GM23338 (cell line): Measurements from ENCODE around the gene TRPM7. TPM values are rescaled to one million over a fixed set of nuclear protein-coding genes. Genes with fewer than 3 reads are reported as not detected.

Source experiments
- ATAC-seq: fragments of 200-7000 bp; cut with Tn5 transposase; 3 replicates; pipeline ENCODE4 v1.9.1; 2020
- DNase-seq: peaks from one replicate; pipeline ENCODE4 v3.0.0-alpha.2; 2015; ENCODE audit warnings: low spot score
- H2AFZ ChIP-seq: fragments of 200-600 bp; sonication (generic); 2 replicates; pipeline ENCODE4 v1.8.0; 2016; ENCODE audit warnings: antibody characterized with exemption, mild to moderate bottlenecking, moderate library complexity
- H3F3A ChIP-seq: fragments of 200-600 bp; sonication (generic); replicated peaks from 2 replicates; pipeline ENCODE4 v1.8.0; 2017; ENCODE audit warnings: antibody characterized with exemption, mixed run types, low read depth
- H3K27ac ChIP-seq: fragments of 200-600 bp; sonication (generic); 2 replicates; pipeline ENCODE4 v1.6.1; 2016; ENCODE audit warnings: low read depth
- H3K27me3 ChIP-seq: fragments of 200-600 bp; sonication (generic); 2 replicates; pipeline ENCODE4 v1.8.0; 2016; ENCODE audit warnings: mild to moderate bottlenecking, mixed run types, moderate library complexity; ENCODE audit not compliant: insufficient read depth
- H3K36me3 ChIP-seq: fragments of 200-600 bp; sonication (generic); 2 replicates; pipeline ENCODE4 v1.8.0; 2016; ENCODE audit warnings: mild to moderate bottlenecking; ENCODE audit not compliant: insufficient read depth
- H3K4me1 ChIP-seq: fragments of 200-600 bp; sonication (generic); 2 replicates; pipeline ENCODE4 v1.8.0; 2016; ENCODE audit warnings: mild to moderate bottlenecking, moderate library complexity; ENCODE audit not compliant: insufficient read depth
- H3K4me2 ChIP-seq: fragments of 200-600 bp; sonication (generic); 2 replicates; pipeline ENCODE4 v1.7.1; 2017; ENCODE audit warnings: mixed run types
- H3K4me3 ChIP-seq: fragments of 200-600 bp; sonication (generic); 2 replicates; pipeline ENCODE4 v1.6.1; 2016; ENCODE audit warnings: mixed run types
- H3K79me2 ChIP-seq: fragments of 200-600 bp; sonication (generic); replicated peaks from 2 replicates; pipeline ENCODE4 v1.8.0; 2017; ENCODE audit warnings: mild to moderate bottlenecking; ENCODE audit not compliant: insufficient read depth
- H3K9me2 ChIP-seq: fragments of 200-600 bp; sonication (generic); 2 replicates; pipeline ENCODE4 v1.8.0; 2017; ENCODE audit not compliant: insufficient read depth
- H4K20me1 ChIP-seq: fragments of 200-600 bp; sonication (generic); replicated peaks from 2 replicates; pipeline ENCODE4 v1.8.0; 2017; ENCODE audit warnings: mild to moderate bottlenecking; ENCODE audit not compliant: insufficient read depth
- H3K27ac Mint-ChIP-seq: 2 replicates; pipeline ENCODE4 v1.8.0; 2020; ENCODE audit warnings: inconsistent platforms, mild to moderate bottlenecking, moderate library complexity, mixed read lengths
- H3K27me3 Mint-ChIP-seq: 3 replicates; pipeline ENCODE4 v1.8.0; 2022; ENCODE audit warnings: low read depth, mild to moderate bottlenecking, moderate library complexity, mixed read lengths, inconsistent platforms; ENCODE audit not compliant: insufficient read depth, poor library complexity
- H3K36me3 Mint-ChIP-seq: 3 replicates; pipeline ENCODE4 v1.8.0; 2021; ENCODE audit warnings: low read depth, mild to moderate bottlenecking, inconsistent platforms, moderate library complexity, mixed read lengths
- H3K4me1 Mint-ChIP-seq: 3 replicates; pipeline ENCODE4 v1.8.0; 2020; ENCODE audit warnings: mild to moderate bottlenecking, inconsistent platforms, mixed read lengths
- H3K4me3 Mint-ChIP-seq: 3 replicates; pipeline ENCODE4 v1.8.0; 2021; ENCODE audit warnings: moderate library complexity, mild to moderate bottlenecking, inconsistent platforms, mixed read lengths
- H3K9me3 Mint-ChIP-seq: 3 replicates; pipeline ENCODE4 v1.8.0; 2020; ENCODE audit warnings: moderate library complexity, mild to moderate bottlenecking, inconsistent platforms, mixed read lengths
- CREB1 ChIP-seq: fragments of 250-450 bp; sonication (Bioruptor Pico); IDR thresholded peaks from 2 replicates; pipeline ENCODE4 v1.5.0; 2020; ENCODE audit warnings: low read depth, mild to moderate bottlenecking, moderate library complexity
- CTCF ChIP-seq, 2 experiments: fragments of 200-600 bp in 1 of 2; sonication (generic) in 1 of 2; conservative IDR thresholded peaks; 2 replicates each; pipeline versions ENCODE4 v1.5.1 to v1.6.1; 2016 to 2017; ENCODE audit warnings: antibody characterized with exemption in 2 of 2, low read depth in 2 of 2, mild to moderate bottlenecking in 2 of 2, moderate library complexity in 1 of 2
- ETS1 ChIP-seq: IDR thresholded peaks from 2 replicates; pipeline ENCODE4 v1.6.1; 2016; ENCODE audit warnings: antibody characterized with exemption
- EZH2 ChIP-seq: fragments of 200-600 bp; sonication (generic); IDR thresholded peaks from one replicate; pipeline ENCODE4 v1.8.0; 2017; ENCODE audit warnings: antibody characterized with exemption, mild to moderate bottlenecking, low read depth; ENCODE audit not compliant: unreplicated experiment
- EZH2phosphoT487 ChIP-seq: fragments of 200-600 bp; sonication (generic); IDR thresholded peaks from one replicate; pipeline ENCODE4 v1.8.1; 2018; ENCODE audit warnings: antibody characterized with exemption; ENCODE audit not compliant: unreplicated experiment
- JUNB ChIP-seq: IDR thresholded peaks from one replicate; pipeline ENCODE4 v1.6.1; 2016; ENCODE audit warnings: antibody characterized with exemption; ENCODE audit not compliant: unreplicated experiment
- NANOG ChIP-seq: IDR thresholded peaks from 2 replicates; pipeline ENCODE4 v1.6.1; 2016; ENCODE audit warnings: antibody characterized with exemption, borderline replicate concordance
- POLR2AphosphoS5 ChIP-seq: IDR thresholded peaks from 2 replicates; pipeline ENCODE4 v1.6.1; 2016; ENCODE audit warnings: antibody characterized with exemption, low read depth
- REST ChIP-seq: IDR thresholded peaks from one replicate; pipeline ENCODE4 v1.6.1; 2018; ENCODE audit warnings: antibody characterized with exemption; ENCODE audit not compliant: unreplicated experiment
- STAT1 ChIP-seq: IDR thresholded peaks from one replicate; pipeline ENCODE4 v1.6.1; 2016; ENCODE audit warnings: antibody characterized with exemption; ENCODE audit not compliant: unreplicated experiment
- ZNF114 ChIP-seq: fragments of 250-450 bp; sonication (Bioruptor Pico); IDR thresholded peaks from 2 replicates; pipeline ENCODE4 v1.5.0; 2020; ENCODE audit warnings: mild to moderate bottlenecking, moderate library complexity
- ZNF331 ChIP-seq: fragments of 250-450 bp; sonication (Bioruptor Pico); IDR thresholded peaks from 2 replicates; pipeline ENCODE4 v1.5.0; 2020; ENCODE audit warnings: low read depth, mild to moderate bottlenecking, moderate library complexity
- ZNF462 ChIP-seq: fragments of 250-450 bp; sonication (Bioruptor Pico); IDR thresholded peaks from 2 replicates; pipeline ENCODE4 v1.5.0; 2020; ENCODE audit warnings: mild to moderate bottlenecking, moderate library complexity
- polyA plus RNA-seq: library from polyadenylated mRNA; unstranded; fragments of >200 nt; fragmentation: Nextera tagmentation; extraction: Ambion mirVana; gene quantifications from 2 replicates; pipeline ENCODE4 v1.2.1, GENCODE V29; 2016
- total RNA-seq: library from RNA; depleted of rRNA; stranded (reverse); fragments of >200 nt; shearing (Covaris generic); gene quantifications from 2 replicates; pipeline ENCODE4 v1.2.3, GENCODE V29; 2014

TRPM7 gene
- total and polyA plus RNA-seq, 2 experiments from 2014 or later, result 8.3 to 41.0 TPM

GRCh38 chr15:50523851-50524251 is 162.7 kb downstream of the TRPM7 start:
- TF ChIP-seq ZNF462 (CRISPR knock-in tag), result no peak
- TF ChIP-seq ETS1, result no peak
- TF ChIP-seq ZNF331 (CRISPR knock-in tag), result no peak
- no peak for TF ChIP-seq POLR2AphosphoS5
- TF ChIP-seq STAT1, result no peak
- TF ChIP-seq CTCF (conservative IDR thresholded peaks at IDR 0.05; ENCODE audit: low read depth in 2 of 2), result no peak
- no peak for TF ChIP-seq NANOG
- no peak for TF ChIP-seq EZH2phosphoT487
- TF ChIP-seq ZNF114, result no peak
- no peak for TF ChIP-seq CREB1
- TF ChIP-seq REST, result no peak
- TF ChIP-seq EZH2, result no peak
- TF ChIP-seq JUNB, result no peak
- no peaks in the 10 kb centered on the region for H3K79me2 ChIP-seq
- H3K4me1 ChIP-seq, result no peaks in the 10 kb centered on the region
- H3F3A ChIP-seq, result no peaks in the 10 kb centered on the region
- H3K4me2 ChIP-seq, result no peak overlapping the region
- no peaks in the 10 kb centered on the region for H3K27me3 ChIP-seq
- no peaks in the 10 kb centered on the region for H3K36me3 Mint-ChIP-seq
- ATAC-seq (no peak), DNase-seq (no peak)
- no peak overlapping the region for H3K4me3 Mint-ChIP-seq
- H4K20me1 ChIP-seq, result no peaks in the 10 kb centered on the region
- no peak overlapping the region for H3K4me3 ChIP-seq
- H3K36me3 ChIP-seq, result no peaks in the 10 kb centered on the region
- no peaks in the 10 kb centered on the region for H3K4me1 Mint-ChIP-seq
- no peak overlapping the region for H3K27ac Mint-ChIP-seq
- no peak overlapping the region for H3K27ac ChIP-seq
- no peak overlapping the region for H2AFZ ChIP-seq
- peaks cover 2% of the 10 kb centered on the region for H3K27me3 Mint-ChIP-seq
- H3K9me2 ChIP-seq, result no peaks in the 10 kb centered on the region
- H3K9me3 Mint-ChIP-seq, result no peaks in the 10 kb centered on the region
